T-cell (primary cell): ENCODE data around the gene DRICH1. TPM values are rescaled to one million over a fixed set of nuclear protein-coding genes. Genes with fewer than 3 reads are reported as not detected.
"Not testable (repeated sequence)": the region's sequence is repeated elsewhere in the genome, so short reads cannot be mapped to it uniquely, and the experiment has no call there.

Source experiments
- ATAC-seq, 4 experiments: fragments of 200-7000 bp in 3 of 4; fragments of 150-1000 bp in 1 of 4; cut with Tn5 transposase; replicated peaks in 1 of 4; 1 replicate in 3 of 4; 2 replicates in 1 of 4; pipeline ENCODE4 v1.10.0; 2021; ENCODE audit warnings: moderate library complexity in 3 of 4, mild to moderate bottlenecking in 2 of 4, moderate number of reproducible peaks in 1 of 4
- CTCF ChIA-PET, 2 donors: fragments of 300-600 bp; sonication (Branson Sonifier 250); formaldehyde crosslinking; loops; one replicate each; lab custom pipeline; 2022; ENCODE audit warnings: antibody characterized with exemption in 2 of 2; lab: Charles Lee
- POLR2A ChIA-PET, 2 donors: fragments of 300-600 bp; sonication (Branson Sonifier 250); formaldehyde crosslinking; loops; one replicate each; lab custom pipeline; 2022; ENCODE audit warnings: antibody characterized with exemption in 2 of 2; lab: Charles Lee
- DNase-seq, 35 experiments: peaks; one replicate each; pipeline versions ENCODE4 v3.0.0 to v3.0.0-alpha.2; 2013 to 2023
- H3K27ac ChIP-seq: one replicate; pipeline ENCODE4 v1.5.1; 2013; ENCODE audit warnings: low read length
- H3K27me3 ChIP-seq, 2 experiments: replicated peaks in 1 of 2; 1 replicate in 1 of 2; 2 replicates in 1 of 2; pipeline versions ENCODE4 v1.6.1 to v1.7.0; 2013; ENCODE audit warnings: low read length in 1 of 2, mixed read lengths in 1 of 2; ENCODE audit not compliant: control insufficient read depth in 2 of 2, insufficient read depth in 2 of 2; ENCODE audit errors: extremely low read depth in 1 of 2
- H3K36me3 ChIP-seq, 2 donors: 1 replicate in 1 of 2; 2 replicates in 1 of 2; pipeline versions ENCODE4 v1.6.1 to v1.7.0; 2013; ENCODE audit warnings: low read length in 1 of 2; ENCODE audit not compliant: control insufficient read depth in 2 of 2, insufficient read depth in 1 of 2; ENCODE audit errors: extremely low read depth in 1 of 2
- H3K4me1 ChIP-seq, 2 experiments: 1 replicate in 1 of 2; 2 replicates in 1 of 2; pipeline versions ENCODE4 v1.6.1 to v1.7.0; 2013; ENCODE audit warnings: low read length in 2 of 2, mixed read lengths in 1 of 2; ENCODE audit not compliant: insufficient read depth in 2 of 2, control insufficient read depth in 1 of 2; ENCODE audit errors: extremely low read depth in 1 of 2
- H3K4me3 ChIP-seq, 2 donors: 1 replicate in 1 of 2; 2 replicates in 1 of 2; pipeline versions ENCODE4 v1.5.1 to v1.7.0; 2013; ENCODE audit warnings: mild to moderate bottlenecking in 2 of 2, low read length in 1 of 2, moderate library complexity in 1 of 2; ENCODE audit not compliant: control insufficient read depth in 1 of 2; ENCODE audit errors: extremely low read depth in 1 of 2
- H3K9me3 ChIP-seq: 2 replicates; pipeline ENCODE4 v1.7.0; 2013
- H3K27ac Mint-ChIP-seq, 2 donors: one replicate each; pipeline ENCODE4 v1.8.0; 2020 to 2021; ENCODE audit warnings: mild to moderate bottlenecking in 2 of 2, mixed read lengths in 2 of 2
- H3K27me3 Mint-ChIP-seq, 2 donors: one replicate each; pipeline ENCODE4 v1.8.0; 2021 to 2022; ENCODE audit warnings: mixed read lengths in 2 of 2
- H3K36me3 Mint-ChIP-seq: one replicate; pipeline ENCODE4 v1.8.0; 2021; ENCODE audit warnings: mixed read lengths
- H3K4me1 Mint-ChIP-seq, 3 donors: one replicate each; pipeline ENCODE4 v1.8.0; 2020 to 2022; ENCODE audit warnings: mixed read lengths in 3 of 3, mild to moderate bottlenecking in 1 of 3
- H3K4me3 Mint-ChIP-seq, 3 donors: one replicate each; pipeline ENCODE4 v1.8.0; 2020 to 2022; ENCODE audit warnings: mild to moderate bottlenecking in 3 of 3, mixed read lengths in 3 of 3, moderate library complexity in 3 of 3
- H3K9me3 Mint-ChIP-seq, 3 donors: one replicate each; pipeline ENCODE4 v1.8.0; 2020 to 2022; ENCODE audit warnings: mixed read lengths in 3 of 3
- WGBS: methylation state at CpG from one replicate; pipeline ENCODE4 v1.1.5; 2013; ENCODE audit warnings: missing lambda C conversion rate; ENCODE audit not compliant: insufficient coverage; 5-methylcytosine and 5-hydroxymethylcytosine counted together
- total RNA-seq, 35 experiments: library from RNA in 6 of 35; stranded (reverse) in 6 of 35; fragments of 120-200 nt in 1 of 35; gene quantifications; one replicate each; pipeline versions ENCODE4 v1.2.1 to v1.2.4 and lab custom pipeline; 2013 to 2026

Gene DRICH1
- total RNA-seq, 5 donors from 2014 or later (not counting 1 experiment from before 2014, with no cell fraction given): 0.26 to 2.7 (median 1.2) TPM

GRCh38 chr22:23635291-23635690 lies 3.2 kb upstream of the DRICH1 start:
- H3K36me3 Mint-ChIP-seq: peaks cover 10% of the 10 kb centered on the region
- CTCF ChIA-PET, H3K4me1 ChIP-seq, ATAC-seq, H3K4me3 ChIP-seq, H3K4me3 Mint-ChIP-seq, H3K9me3 Mint-ChIP-seq, H3K27me3 Mint-ChIP-seq, H3K9me3 ChIP-seq, H3K36me3 ChIP-seq, H3K4me1 Mint-ChIP-seq, H3K27ac Mint-ChIP-seq, H3K27me3 ChIP-seq, DNase-seq, POLR2A ChIA-PET, H3K27ac ChIP-seq: not testable (repeated sequence)
- 93% methylated on average over 3 of the region's 8 CpGs for WGBS

GRCh38 chr22:23628056-23628743 lies 3.9 kb downstream of the DRICH1 start:
- ATAC-seq, H3K27ac ChIP-seq, H3K4me3 Mint-ChIP-seq, H3K36me3 ChIP-seq, POLR2A ChIA-PET, H3K9me3 Mint-ChIP-seq, DNase-seq, H3K36me3 Mint-ChIP-seq, H3K4me1 ChIP-seq, H3K9me3 ChIP-seq, H3K4me1 Mint-ChIP-seq, H3K4me3 ChIP-seq, H3K27me3 Mint-ChIP-seq, H3K27ac Mint-ChIP-seq, H3K27me3 ChIP-seq: not testable (repeated sequence)
- CTCF ChIA-PET: interaction anchor here in 1 of 2 donors (0.5 to 1.3 kb wide), 3 partner anchors 9 to 217 kb away, joined by 3 to 6 read pairs (median 4); no protein-coding TSS in a partner anchor
- WGBS: 71% methylated on average over 4 of the region's 6 CpGs

GRCh38 chr22:23627401-23628055 lies 4.6 kb downstream of the DRICH1 start:
- DNase-seq (peak; percentile 17 to 66 (median 48)), ATAC-seq (peak; percentile 73 to 86 (median 76))
- H3K4me3 Mint-ChIP-seq, H3K27me3 Mint-ChIP-seq, H3K27ac ChIP-seq, POLR2A ChIA-PET, H3K4me1 ChIP-seq, H3K9me3 Mint-ChIP-seq, H3K9me3 ChIP-seq, H3K4me3 ChIP-seq, H3K4me1 Mint-ChIP-seq, H3K27me3 ChIP-seq, H3K27ac Mint-ChIP-seq, H3K36me3 Mint-ChIP-seq, H3K36me3 ChIP-seq: not testable (repeated sequence)
- CTCF ChIA-PET: interaction anchor here in 1 of 2 donors (0.5 to 1.3 kb wide), 3 partner anchors 9 to 218 kb away, joined by 3 to 6 read pairs (median 4); no protein-coding TSS in a partner anchor
- 0% methylated on average over 2 of the region's 3 CpGs for whole genome bisulfite sequencing

GRCh38 chr22:23626286-23626975 lies 5.7 kb downstream of the DRICH1 start:
- no peak overlapping the region for H3K4me3 Mint-ChIP-seq
- no peaks in the 10 kb centered on the region for H3K9me3 ChIP-seq
- peaks cover 0 to 5% (median 0%) of the 10 kb centered on the region in 3 donors for H3K4me1 Mint-ChIP-seq
- H3K36me3 Mint-ChIP-seq: peaks cover 3% of the 10 kb centered on the region
- no peak overlapping the region for H3K4me3 ChIP-seq
- POLR2A ChIA-PET: no interaction called here
- DNase-seq: no peak
- no peak for ATAC-seq
- WGBS: no CpG with 5 or more reads among the region's 2 CpGs
- H3K27ac ChIP-seq: no peak overlapping the region
- H3K27me3 ChIP-seq: no peaks in the 10 kb centered on the region
- H3K27ac Mint-ChIP-seq: no peak overlapping the region
- CTCF ChIA-PET: no interaction called here
- H3K9me3 Mint-ChIP-seq: no peaks in the 10 kb centered on the region
- no peaks in the 10 kb centered on the region for H3K4me1 ChIP-seq
- H3K36me3 ChIP-seq: no peaks in the 10 kb centered on the region
- H3K27me3 Mint-ChIP-seq: no peaks in the 10 kb centered on the region

- no peaks in the 10 kb centered on the region for H3K9me3 ChIP-seq
- no CpG with 5 or more reads among the region's 2 CpGs for WGBS
- H3K4me3 ChIP-seq: no peak overlapping the region
- H3K36me3 Mint-ChIP-seq: peaks cover 6% of the 10 kb centered on the region
- no peaks in the 10 kb centered on the region for H3K27me3 ChIP-seq
- H3K4me1 ChIP-seq: no peaks in the 10 kb centered on the region
- no peak overlapping the region for H3K27ac ChIP-seq
- ATAC-seq (no peak), DNase-seq (no peak)
- no peak overlapping the region for H3K4me3 Mint-ChIP-seq
- POLR2A ChIA-PET: no interaction called here
- CTCF ChIA-PET: no interaction called here
- H3K9me3 Mint-ChIP-seq: no peaks in the 10 kb centered on the region
- peaks cover 0 to 5% (median 0%) of the 10 kb centered on the region in 3 donors for H3K4me1 Mint-ChIP-seq
- H3K36me3 ChIP-seq: no peaks in the 10 kb centered on the region
- no peaks in the 10 kb centered on the region for H3K27me3 Mint-ChIP-seq
- H3K27ac Mint-ChIP-seq: no peak overlapping the region
These were observed 9.5 kb downstream of the DRICH1 start for GRCh38 chr22:23622634-23623033.

GRCh38 chr22:23621916-23622315 lies 10.2 kb downstream of the DRICH1 start:
- WGBS: 83% methylated on average over 1 of the region's 2 CpGs
- H3K27ac Mint-ChIP-seq, ATAC-seq, H3K9me3 Mint-ChIP-seq, H3K36me3 ChIP-seq, DNase-seq, H3K4me3 ChIP-seq, H3K36me3 Mint-ChIP-seq, H3K27ac ChIP-seq, H3K4me3 Mint-ChIP-seq, H3K4me1 Mint-ChIP-seq, CTCF ChIA-PET, H3K27me3 Mint-ChIP-seq, H3K4me1 ChIP-seq, H3K27me3 ChIP-seq, POLR2A ChIA-PET, H3K9me3 ChIP-seq: not testable (repeated sequence)
